Stimulated activated CD4-positive, alpha-beta T cell treated with anti-CD3 and anti-CD28 coated beads, Interleukin-2, amount 100 ng/mL, for 48 hours (primary cell): ENCODE results near the gene ZNF700.
"Not testable (repeated sequence)": the region's sequence is repeated elsewhere in the genome, so short reads cannot be mapped to it uniquely, and the experiment has no call there.

Experiments used
- DNase-seq, 2 donors: peaks; one replicate each; pipeline ENCODE4 v3.0.0-alpha.2; 2020

ZNF700 gene

GRCh38 chr19:11941361-11941887 is 16.5 kb downstream of the ZNF700 start:
- DNase-seq: not testable (repeated sequence)

GRCh38 chr19:11942008-11942842 is 17.3 kb downstream of the ZNF700 start:
- no peak for DNase-seq

GRCh38 chr19:11942843-11943108 is 17.9 kb downstream of the ZNF700 start:
- DNase-seq: no peak

- no peak for DNase-seq
Observed at GRCh38 chr19:11944656-11945055, 19.7 kb downstream of the ZNF700 start.

GRCh38 chr19:11948646-11949045 is 23.7 kb downstream of the ZNF700 start:
- DNase-seq: no peak

- no peak for DNase-seq
Observed at GRCh38 chr19:11949201-11949600, 24.3 kb downstream of the ZNF700 start.

- DNase-seq: not testable (repeated sequence)
Observed at GRCh38 chr19:11949614-11950080, 24.7 kb downstream of the ZNF700 start.

- DNase-seq: no peak
Observed at GRCh38 chr19:11950312-11950711, 25.4 kb downstream of the ZNF700 start.

GRCh38 chr19:11963566-11964355 is 38.9 kb downstream of the ZNF700 start:
- DNase-seq: peak; percentile 69 to 73

GRCh38 chr19:11964496-11964857 is 39.6 kb downstream of the ZNF700 start:
- peak in 1 of 2 donors; percentile 1 for DNase-seq

GRCh38 chr19:11964858-11965645 is 40.1 kb downstream of the ZNF700 start, which contains the start of gene ZNF763:
Gene ZNF763 (plus strand): TSS chr19:11965040. CDS start chr19:11965209, 169 bp downstream.
- DNase-seq: peak; percentile 77 to 88

- DNase-seq: no peak
Observed at GRCh38 chr19:11970174-11970573, 45.3 kb downstream of the ZNF700 start.

GRCh38 chr19:11971041-11971440 is 46.1 kb downstream of the ZNF700 start:
- no peak for DNase-seq

- no peak for DNase-seq
Observed at GRCh38 chr19:11973019-11973810, 48.3 kb downstream of the ZNF700 start.

GRCh38 chr19:11978492-11979100 is 53.7 kb downstream of the ZNF700 start:
- DNase-seq: no peak

- no peak for DNase-seq
Observed at GRCh38 chr19:11979527-11979926, 54.6 kb downstream of the ZNF700 start.

GRCh38 chr19:11982526-11982925 is 57.6 kb downstream of the ZNF700 start:
- no peak for DNase-seq

GRCh38 chr19:11984986-11985385 is 60.1 kb downstream of the ZNF700 start:
- no peak for DNase-seq

GRCh38 chr19:11986754-11987153 is 61.8 kb downstream of the ZNF700 start:
- DNase-seq: no peak

GRCh38 chr19:11987405-11988281 is 62.7 kb downstream of the ZNF700 start:
- peak; percentile 89 to 90 for DNase-seq

- DNase-seq: no peak
Observed at GRCh38 chr19:11989112-11989456, 64.2 kb downstream of the ZNF700 start.
